Measurements from ENCODE around the gene DUSP14.

Gene DUSP14

DNA sequence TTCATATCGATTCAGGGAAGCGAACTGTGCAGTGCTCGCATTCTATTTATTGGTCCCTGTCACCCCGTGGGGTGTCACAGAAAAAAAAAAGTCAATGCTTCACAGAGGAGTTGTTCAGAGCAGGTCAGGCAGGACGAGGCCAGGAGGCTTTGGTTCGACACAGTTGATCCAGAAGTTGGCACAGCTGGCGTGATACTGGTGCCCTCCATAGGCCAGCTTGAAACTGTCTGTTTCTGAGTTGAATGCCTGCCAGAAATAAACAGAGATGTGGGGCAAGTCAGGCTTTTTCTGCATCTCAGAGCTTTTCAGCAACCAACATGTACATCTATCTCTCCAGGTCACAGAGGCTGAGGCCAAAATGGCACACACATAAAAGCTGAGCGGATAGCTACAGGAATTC, 29.1 kb downstream of the DUSP14 start:
- Histone ChIP-seq H3K9ac (ENCODE audit: low read length) (no peak overlapping the region), H3K4me1 (ENCODE audit: control insufficient read depth, insufficient read depth, low read length) (no peaks in the 10 kb centered on the region), H3K36me3 (ENCODE audit: control insufficient read depth, insufficient read depth, low read length) (peaks cover 47% of the 10 kb centered on the region), H3K27ac (ENCODE audit: low read depth, low read length) (no peak overlapping the region), H3K9me3 (ENCODE audit: control insufficient read depth, insufficient read depth, low read depth, low read length) (no peaks in the 10 kb centered on the region), H3K4me3 (ENCODE audit: low read depth, low read length) (no peak overlapping the region), H3K27me3 (ENCODE audit: control insufficient read depth, insufficient read depth, low read length) (no peaks in the 10 kb centered on the region)

DNA sequence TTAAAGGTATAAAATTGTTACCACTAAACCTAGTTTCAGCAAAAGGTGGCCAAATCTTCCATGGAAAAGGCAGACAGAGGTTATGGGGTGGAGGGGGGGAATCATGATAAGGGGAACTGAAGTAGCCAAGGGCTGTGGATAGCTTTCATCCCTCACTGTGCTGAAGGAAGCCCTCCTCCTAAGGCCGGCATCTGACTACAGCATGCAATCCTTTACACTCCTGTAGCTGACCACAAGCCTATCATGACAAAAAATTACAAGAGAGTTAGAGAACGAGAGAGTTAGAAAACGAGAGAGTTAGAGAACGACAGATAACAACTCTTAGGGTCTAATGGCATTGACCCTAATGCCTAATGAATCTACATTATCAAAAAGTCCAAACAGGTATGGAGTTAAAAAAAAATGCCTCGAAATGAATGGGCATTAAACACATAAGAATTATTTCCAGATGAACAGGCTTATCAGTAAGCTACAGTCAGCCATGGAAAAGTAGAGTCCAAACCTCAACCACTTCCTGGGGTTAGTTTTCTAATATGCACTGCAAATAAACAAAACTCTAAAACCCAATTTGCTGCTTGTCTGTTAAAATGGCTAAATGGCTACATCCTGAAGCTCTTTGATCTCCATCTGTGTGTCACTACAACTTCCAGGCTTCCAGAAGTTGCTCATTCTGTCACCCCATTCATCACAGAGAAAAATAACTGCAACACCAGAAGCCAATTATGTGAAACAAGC, 29.7 kb downstream of the DUSP14 start:
- Histone ChIP-seq H3K9me3 (ENCODE audit: control insufficient read depth, insufficient read depth, low read depth, low read length) (no peaks in the 10 kb centered on the region), H3K9ac (ENCODE audit: low read length) (no peak overlapping the region), H3K27me3 (ENCODE audit: control insufficient read depth, insufficient read depth, low read length) (no peaks in the 10 kb centered on the region), H3K27ac (ENCODE audit: low read depth, low read length) (no peak overlapping the region), H3K4me3 (ENCODE audit: low read depth, low read length) (no peak overlapping the region), H3K4me1 (ENCODE audit: control insufficient read depth, insufficient read depth, low read length) (no peaks in the 10 kb centered on the region), H3K36me3 (ENCODE audit: control insufficient read depth, insufficient read depth, low read length) (peaks cover 46% of the 10 kb centered on the region)

DNA sequence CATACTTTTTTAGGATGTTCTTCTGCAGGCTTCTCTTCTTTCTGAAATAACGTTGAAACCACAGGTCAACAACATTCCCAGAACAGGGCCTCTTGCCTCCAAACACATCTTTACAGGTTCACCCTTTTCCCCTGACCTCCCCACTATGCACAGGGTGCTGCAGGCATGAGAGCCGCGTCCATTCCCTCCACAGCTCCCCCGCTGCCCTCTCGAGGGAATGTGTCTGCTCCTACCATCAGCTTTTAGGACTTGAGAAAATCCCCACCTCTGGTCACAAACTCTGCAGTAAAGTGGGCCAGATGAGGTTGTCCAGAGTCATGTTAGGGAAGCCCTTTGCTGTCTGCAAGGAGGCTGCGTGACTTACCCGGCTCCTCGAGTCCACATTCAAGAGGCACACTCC, 30.5 kb downstream of the DUSP14 start:
- no peak overlapping the region for H3K9ac ChIP-seq (ENCODE audit: low read length)
- H3K4me3 ChIP-seq (ENCODE audit: low read depth, low read length): no peak overlapping the region
- no peaks in the 10 kb centered on the region for H3K27me3 ChIP-seq (ENCODE audit: control insufficient read depth, insufficient read depth, low read length)
- no peaks in the 10 kb centered on the region for H3K9me3 ChIP-seq (ENCODE audit: control insufficient read depth, insufficient read depth, low read depth, low read length)
- no peaks in the 10 kb centered on the region for H3K4me1 ChIP-seq (ENCODE audit: control insufficient read depth, insufficient read depth, low read length)
- H3K36me3 ChIP-seq (ENCODE audit: control insufficient read depth, insufficient read depth, low read length): peaks cover 46% of the 10 kb centered on the region
- H3K27ac ChIP-seq (ENCODE audit: low read depth, low read length): no peak overlapping the region

DNA sequence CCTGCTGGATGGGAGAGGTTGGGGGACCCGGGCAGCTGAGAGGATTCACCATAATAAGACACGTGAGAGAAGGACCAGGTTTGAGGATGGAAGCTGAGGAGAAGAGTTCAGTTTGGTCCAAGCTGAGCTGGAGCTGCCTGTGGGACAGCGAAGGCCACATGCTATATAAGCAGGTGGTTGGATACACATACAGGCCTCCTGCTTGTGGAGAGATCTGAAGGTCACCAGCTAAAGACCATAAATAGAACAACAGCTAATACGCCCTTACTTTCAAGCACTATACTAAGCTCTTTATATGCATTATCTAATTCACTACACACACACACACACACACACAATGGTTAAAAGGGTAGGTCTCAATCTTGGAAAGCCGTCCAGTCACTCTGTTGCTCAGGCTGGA, 32.1 kb downstream of the DUSP14 start:
- H3K9ac ChIP-seq (ENCODE audit: low read length): no peak overlapping the region
- no peaks in the 10 kb centered on the region for H3K9me3 ChIP-seq (ENCODE audit: control insufficient read depth, insufficient read depth, low read depth, low read length)
- peaks cover 43% of the 10 kb centered on the region for H3K36me3 ChIP-seq (ENCODE audit: control insufficient read depth, insufficient read depth, low read length)
- H3K4me3 ChIP-seq (ENCODE audit: low read depth, low read length): no peak overlapping the region
- no peaks in the 10 kb centered on the region for H3K4me1 ChIP-seq (ENCODE audit: control insufficient read depth, insufficient read depth, low read length)
- H3K27ac ChIP-seq (ENCODE audit: low read depth, low read length): no peak overlapping the region
- H3K27me3 ChIP-seq (ENCODE audit: control insufficient read depth, insufficient read depth, low read length): no peaks in the 10 kb centered on the region

DNA sequence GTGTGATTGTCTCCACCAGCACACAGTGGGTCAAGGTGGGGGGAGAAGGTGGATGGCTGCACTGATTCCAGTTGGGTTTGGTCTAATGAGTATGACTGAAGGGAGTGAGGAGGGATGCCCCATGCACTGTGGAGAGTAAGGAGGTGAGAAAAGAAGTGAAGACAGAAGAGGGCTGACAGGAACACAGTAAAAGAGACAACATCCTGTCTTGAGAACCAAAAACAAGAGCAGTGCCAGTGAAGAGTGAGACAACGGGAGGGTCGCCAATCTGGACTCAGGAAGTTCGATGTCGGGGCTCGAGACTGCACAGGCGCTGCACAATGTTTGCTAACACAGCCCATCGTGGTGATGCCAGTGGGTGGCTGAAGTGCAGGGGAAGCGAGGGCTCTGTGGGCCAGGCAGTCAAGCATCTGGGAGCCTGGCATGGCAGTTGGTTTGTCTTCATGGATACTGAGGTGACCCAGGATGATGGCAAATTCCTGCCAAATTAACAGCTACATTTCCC, 34.1 kb downstream of the DUSP14 start:
- no peak overlapping the region for H3K9ac ChIP-seq (ENCODE audit: low read length)
- no peaks in the 10 kb centered on the region for H3K4me1 ChIP-seq (ENCODE audit: control insufficient read depth, insufficient read depth, low read length)
- no peak overlapping the region for H3K27ac ChIP-seq (ENCODE audit: low read depth, low read length)
- H3K27me3 ChIP-seq (ENCODE audit: control insufficient read depth, insufficient read depth, low read length): no peaks in the 10 kb centered on the region
- H3K9me3 ChIP-seq (ENCODE audit: control insufficient read depth, insufficient read depth, low read depth, low read length): no peaks in the 10 kb centered on the region
- H3K4me3 ChIP-seq (ENCODE audit: low read depth, low read length): no peak overlapping the region
- H3K36me3 ChIP-seq (ENCODE audit: control insufficient read depth, insufficient read depth, low read length): peaks cover 32% of the 10 kb centered on the region

DNA sequence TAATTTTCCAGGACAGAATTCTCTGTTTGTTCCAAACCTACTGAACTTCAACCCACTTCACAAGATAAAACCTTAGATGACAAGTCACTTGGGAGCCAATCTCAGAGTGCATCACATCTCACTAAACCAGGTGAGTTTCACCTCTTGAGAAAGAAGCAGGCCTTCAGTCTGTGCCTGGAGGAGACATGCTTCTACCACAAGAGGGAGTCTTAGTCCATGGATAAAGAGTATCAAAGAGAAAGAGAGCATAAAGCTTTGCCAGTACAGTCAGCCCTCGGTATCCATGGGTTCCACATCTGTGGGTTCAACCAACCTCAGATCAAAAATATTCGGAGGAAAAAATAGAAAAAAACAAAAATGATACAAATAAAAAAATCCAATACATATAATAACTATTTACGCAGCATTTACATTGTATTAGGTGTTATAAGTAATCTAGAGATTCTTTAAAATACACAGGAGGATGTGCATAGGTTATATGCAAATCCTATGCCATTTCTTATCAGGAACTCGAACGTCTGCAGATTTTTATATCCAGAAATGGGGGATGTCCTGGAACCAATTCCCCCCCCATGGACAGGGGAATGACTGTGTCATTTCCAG, 37.7 kb downstream of the DUSP14 start:
- H3K4me1 ChIP-seq (ENCODE audit: control insufficient read depth, insufficient read depth, low read length): no peaks in the 10 kb centered on the region
- H3K4me3 ChIP-seq (ENCODE audit: low read depth, low read length): no peak overlapping the region
- no peak overlapping the region for H3K9ac ChIP-seq (ENCODE audit: low read length)
- H3K36me3 ChIP-seq (ENCODE audit: control insufficient read depth, insufficient read depth, low read length): peaks cover 40% of the 10 kb centered on the region
- H3K27ac ChIP-seq (ENCODE audit: low read depth, low read length): no peak overlapping the region
- H3K9me3 ChIP-seq (ENCODE audit: control insufficient read depth, insufficient read depth, low read depth, low read length): no peaks in the 10 kb centered on the region
- no peaks in the 10 kb centered on the region for H3K27me3 ChIP-seq (ENCODE audit: control insufficient read depth, insufficient read depth, low read length)

DNA sequence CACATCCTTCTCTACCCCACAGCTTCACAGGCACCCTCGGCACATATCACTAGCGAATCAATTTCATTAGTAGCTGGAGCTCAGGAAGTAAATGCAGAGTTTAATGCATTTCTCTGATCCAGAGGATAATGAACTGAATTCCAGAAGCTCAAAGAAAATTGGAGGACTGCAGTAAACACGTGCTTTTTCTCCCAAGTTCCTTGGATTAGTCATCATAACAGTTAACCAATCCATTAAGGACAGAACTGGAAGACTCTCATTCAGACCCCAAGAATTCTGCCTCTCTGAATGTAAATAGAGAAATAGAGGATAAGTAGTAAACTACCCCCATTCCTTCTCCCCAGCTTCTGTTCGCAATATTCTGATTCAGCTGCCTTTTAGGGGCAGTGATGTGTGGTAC, 40.7 kb downstream of the DUSP14 start:
- Histone ChIP-seq H3K4me3 (ENCODE audit: low read depth, low read length) (no peak overlapping the region), H3K36me3 (ENCODE audit: control insufficient read depth, insufficient read depth, low read length) (peaks cover 36% of the 10 kb centered on the region)

DNA sequence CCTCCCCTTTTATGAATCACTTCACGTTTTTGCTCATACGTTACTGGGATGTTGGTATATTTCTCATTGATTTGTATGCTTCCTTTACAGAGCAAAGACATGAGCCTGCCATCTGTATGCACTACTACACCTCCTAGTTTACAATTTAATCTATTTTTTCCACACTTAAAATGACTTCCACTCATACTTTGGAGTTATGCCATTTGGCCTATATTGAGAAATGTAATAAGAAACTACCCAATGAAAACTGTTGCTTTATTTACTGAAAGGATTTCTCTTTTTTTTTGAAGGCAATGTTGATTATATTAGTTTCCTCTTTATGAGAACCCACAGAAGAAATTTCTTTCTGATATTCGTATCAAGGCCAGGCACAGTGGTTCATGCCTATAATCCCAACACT, 43.1 kb downstream of the DUSP14 start:
- H3K36me3 ChIP-seq (ENCODE audit: control insufficient read depth, insufficient read depth, low read length): peaks cover 59% of the 10 kb centered on the region
- H3K9ac ChIP-seq (ENCODE audit: low read length): no peak overlapping the region
- no peaks in the 10 kb centered on the region for H3K4me1 ChIP-seq (ENCODE audit: control insufficient read depth, insufficient read depth, low read length)
- no peaks in the 10 kb centered on the region for H3K9me3 ChIP-seq (ENCODE audit: control insufficient read depth, insufficient read depth, low read depth, low read length)
- H3K4me3 ChIP-seq (ENCODE audit: low read depth, low read length): no peak overlapping the region
- no peaks in the 10 kb centered on the region for H3K27me3 ChIP-seq (ENCODE audit: control insufficient read depth, insufficient read depth, low read length)
- no peak overlapping the region for H3K27ac ChIP-seq (ENCODE audit: low read depth, low read length)

More for the DNA sequence above, 40.7 kb downstream of the DUSP14 start:
- no peaks in the 10 kb centered on the region for H3K9me3 ChIP-seq (ENCODE audit: control insufficient read depth, insufficient read depth, low read depth, low read length)
- no peaks in the 10 kb centered on the region for H3K27me3 ChIP-seq (ENCODE audit: control insufficient read depth, insufficient read depth, low read length)
- no peak overlapping the region for H3K9ac ChIP-seq (ENCODE audit: low read length)
- H3K4me1 ChIP-seq (ENCODE audit: control insufficient read depth, insufficient read depth, low read length): no peaks in the 10 kb centered on the region
- no peak overlapping the region for H3K27ac ChIP-seq (ENCODE audit: low read depth, low read length)

DNA sequence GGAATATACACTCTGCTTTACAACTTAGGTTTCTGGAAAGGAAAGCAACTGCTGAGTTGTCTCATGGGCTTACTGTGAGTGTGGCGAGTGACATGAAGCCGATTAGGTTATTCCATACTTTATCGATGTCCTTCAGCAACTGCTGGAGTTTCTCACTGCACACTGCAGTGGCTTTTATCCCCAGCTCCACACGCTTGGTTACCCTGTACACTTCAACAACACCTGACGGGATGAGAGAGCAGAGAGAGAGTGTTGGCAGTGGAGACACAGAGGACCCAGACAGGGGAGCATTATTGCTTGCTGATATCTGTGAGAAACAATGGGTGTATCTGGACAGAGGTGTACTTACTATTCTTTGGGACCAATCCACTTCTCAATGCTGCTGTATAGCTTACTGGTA, 46.2 kb downstream of the DUSP14 start:
- H3K4me1 ChIP-seq (ENCODE audit: control insufficient read depth, insufficient read depth, low read length): no peaks in the 10 kb centered on the region
- peaks cover 72% of the 10 kb centered on the region for H3K36me3 ChIP-seq (ENCODE audit: control insufficient read depth, insufficient read depth, low read length)
- no peaks in the 10 kb centered on the region for H3K27me3 ChIP-seq (ENCODE audit: control insufficient read depth, insufficient read depth, low read length)
- no peak overlapping the region for H3K4me3 ChIP-seq (ENCODE audit: low read depth, low read length)
- no peaks in the 10 kb centered on the region for H3K9me3 ChIP-seq (ENCODE audit: control insufficient read depth, insufficient read depth, low read depth, low read length)
- no peak overlapping the region for H3K9ac ChIP-seq (ENCODE audit: low read length)
- no peak overlapping the region for H3K27ac ChIP-seq (ENCODE audit: low read depth, low read length)

DNA sequence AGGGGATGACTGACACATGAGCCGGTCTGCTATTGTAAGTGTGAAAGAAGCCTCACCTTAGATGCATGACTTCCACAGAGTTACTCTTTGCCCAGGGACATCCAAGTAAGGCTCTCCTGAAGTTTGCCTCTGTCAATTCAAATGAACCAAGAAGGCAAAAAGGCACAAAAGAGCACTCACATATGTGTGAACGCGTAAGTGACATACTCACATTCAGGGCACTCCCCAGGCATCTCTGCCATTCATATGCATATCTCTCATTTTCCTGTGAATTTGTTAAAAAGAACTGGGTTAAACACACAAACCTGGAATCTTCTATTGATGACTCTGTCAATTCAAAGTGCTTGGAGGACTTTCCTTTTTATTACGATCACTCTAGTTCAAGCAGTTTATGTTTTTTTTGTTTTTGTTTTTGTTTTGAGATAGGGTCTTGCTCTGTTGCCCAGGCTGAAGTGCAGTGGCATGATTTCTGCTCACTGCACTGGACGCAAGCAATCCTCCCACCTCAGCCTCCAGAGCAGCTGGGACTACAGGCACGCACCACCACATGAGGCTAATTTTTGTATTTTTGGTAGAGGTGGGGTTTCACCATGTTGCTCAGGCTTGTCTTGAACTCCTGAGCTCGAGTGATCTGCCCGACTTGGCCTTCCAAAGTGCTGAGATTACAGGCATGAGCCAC, 49.4 kb downstream of the DUSP14 start:
- H3K9ac ChIP-seq (ENCODE audit: low read length): no peak overlapping the region
- peaks cover 11% of the 10 kb centered on the region for H3K4me1 ChIP-seq (ENCODE audit: control insufficient read depth, insufficient read depth, low read length)
- H3K27me3 ChIP-seq (ENCODE audit: control insufficient read depth, insufficient read depth, low read length): no peaks in the 10 kb centered on the region
- no peak overlapping the region for H3K27ac ChIP-seq (ENCODE audit: low read depth, low read length)
- peaks cover 74% of the 10 kb centered on the region for H3K36me3 ChIP-seq (ENCODE audit: control insufficient read depth, insufficient read depth, low read length)
- H3K4me3 ChIP-seq (ENCODE audit: low read depth, low read length): no peak overlapping the region
- H3K9me3 ChIP-seq (ENCODE audit: control insufficient read depth, insufficient read depth, low read depth, low read length): no peaks in the 10 kb centered on the region
